HG03139 (cell line): ENCODE results near the gene CKM.
"Not testable (repeated sequence)": the region's sequence is repeated elsewhere in the genome, so short reads cannot be mapped to it uniquely, and the experiment has no call there.

Source experiments
- ATAC-seq: cut with Tn5 transposase; IDR thresholded peaks from one replicate; pipeline ENCODE4 v1.9.1; 2021; ENCODE audit not compliant: unreplicated experiment

CKM gene

DNA sequence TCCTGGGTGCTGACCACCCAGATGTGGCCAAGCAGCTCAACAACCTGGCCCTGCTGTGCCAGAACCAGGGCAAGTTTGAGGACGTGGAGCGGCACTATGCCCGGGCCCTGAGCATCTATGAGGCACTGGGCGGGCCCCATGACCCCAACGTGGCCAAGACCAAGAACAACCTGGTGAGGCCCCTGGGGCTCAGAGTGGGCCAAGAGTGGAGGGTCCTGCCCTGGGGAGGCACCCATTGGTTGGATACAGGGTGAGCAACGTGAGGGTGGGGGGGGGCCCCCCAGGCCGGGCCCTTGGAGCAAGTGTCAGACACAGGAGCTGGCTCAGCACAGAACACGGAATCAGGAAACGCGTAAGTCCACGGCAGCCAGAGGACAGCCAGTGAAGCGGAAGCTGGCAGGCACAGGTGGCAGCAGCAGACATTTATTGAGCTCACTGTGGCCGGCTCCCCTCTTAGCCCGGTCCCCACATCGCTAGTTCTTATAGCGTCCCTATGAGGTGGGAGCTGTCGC lies 26.8 kb upstream of the CKM start:
- ATAC-seq = no peak

DNA sequence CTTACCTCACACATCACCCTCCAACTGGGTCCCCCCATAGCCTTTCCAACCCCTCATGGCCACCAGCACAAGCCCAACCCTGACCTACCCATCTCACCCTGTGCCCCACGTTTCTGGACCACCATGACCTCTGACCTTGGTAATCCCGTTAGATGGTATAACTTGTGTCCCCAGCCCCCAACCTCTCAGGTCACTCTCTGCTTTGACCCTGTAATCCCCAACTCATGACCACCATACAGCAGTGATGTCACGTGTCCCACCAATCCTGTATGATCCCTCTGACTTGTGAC lies 26.4 kb upstream of the CKM start:
- no peak for ATAC-seq

DNA sequence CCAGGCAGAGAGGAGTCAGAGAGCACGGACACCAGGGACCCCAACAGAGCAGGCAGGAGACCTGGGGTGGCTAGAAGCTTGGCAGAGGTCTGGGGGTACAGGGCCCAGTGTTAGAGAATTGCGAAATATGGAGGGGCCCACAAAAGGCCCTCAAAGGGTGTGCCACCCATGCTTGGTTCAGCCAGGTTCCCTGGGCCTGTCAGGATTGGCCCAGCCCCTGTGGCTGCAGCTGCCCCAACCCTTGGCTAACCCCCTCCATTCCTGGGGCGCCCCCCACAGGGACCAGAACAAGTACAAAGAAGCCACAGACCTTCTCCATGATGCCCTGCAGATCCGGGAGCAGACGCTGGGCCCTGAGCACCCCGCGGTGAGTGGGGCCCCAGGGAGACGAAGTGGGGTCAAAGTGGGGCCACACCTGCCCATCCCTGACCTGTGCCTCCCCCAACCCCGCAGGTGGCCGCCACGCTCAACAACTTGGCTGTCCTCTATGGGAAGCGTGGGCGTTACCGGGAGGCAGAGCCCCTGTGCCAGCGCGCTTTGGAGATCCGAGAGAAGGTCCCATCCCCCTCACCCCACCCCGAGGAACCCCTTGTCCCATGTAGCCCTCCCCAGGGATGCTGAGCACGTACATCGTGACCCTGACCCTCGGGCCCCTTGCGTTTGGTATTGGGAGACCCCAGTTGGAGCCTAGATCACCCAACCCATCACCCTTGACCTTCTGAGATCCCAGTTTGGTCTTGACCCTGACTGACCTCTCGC lies 25.9 kb upstream of the CKM start:
- ATAC-seq = no peak

DNA sequence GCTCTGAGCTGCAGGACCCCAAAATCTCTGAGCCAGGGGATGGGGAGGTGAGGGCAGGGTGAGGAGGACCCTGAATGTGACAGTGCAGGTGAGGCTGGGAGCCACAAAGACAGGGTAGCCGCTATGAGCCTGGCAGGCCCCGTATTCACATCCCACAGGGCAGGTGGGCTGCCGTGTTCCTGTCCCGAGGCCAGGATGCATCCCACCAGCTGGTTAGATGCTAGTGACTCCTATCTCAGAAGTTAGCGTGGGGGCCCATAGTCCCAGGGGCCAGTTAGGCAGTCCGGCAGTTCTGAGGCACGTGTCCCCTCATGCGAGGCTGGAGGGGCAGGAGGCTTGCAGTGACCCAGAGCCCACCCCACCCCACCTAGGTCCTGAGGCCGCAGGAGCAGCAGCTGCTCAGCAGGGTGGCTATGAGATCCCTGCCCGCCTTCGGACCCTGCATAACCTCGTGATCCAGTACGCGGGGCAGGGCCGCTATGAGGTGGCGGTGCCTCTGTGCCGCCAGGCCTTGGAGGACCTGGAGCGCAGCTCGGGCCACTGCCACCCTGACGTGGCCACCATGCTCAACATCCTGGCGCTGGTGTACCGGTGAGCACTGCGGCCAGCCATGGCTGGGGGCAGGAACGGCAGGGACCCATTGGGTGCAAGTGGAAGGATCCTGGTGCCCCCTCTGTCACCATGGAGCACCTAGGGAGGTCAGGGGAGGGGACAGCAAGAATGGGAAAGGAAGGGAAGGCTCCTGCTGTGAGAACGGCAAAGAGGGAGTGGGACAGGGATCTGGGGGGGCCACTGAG lies 25.1 kb upstream of the CKM start:
- no peak for ATAC-seq

DNA sequence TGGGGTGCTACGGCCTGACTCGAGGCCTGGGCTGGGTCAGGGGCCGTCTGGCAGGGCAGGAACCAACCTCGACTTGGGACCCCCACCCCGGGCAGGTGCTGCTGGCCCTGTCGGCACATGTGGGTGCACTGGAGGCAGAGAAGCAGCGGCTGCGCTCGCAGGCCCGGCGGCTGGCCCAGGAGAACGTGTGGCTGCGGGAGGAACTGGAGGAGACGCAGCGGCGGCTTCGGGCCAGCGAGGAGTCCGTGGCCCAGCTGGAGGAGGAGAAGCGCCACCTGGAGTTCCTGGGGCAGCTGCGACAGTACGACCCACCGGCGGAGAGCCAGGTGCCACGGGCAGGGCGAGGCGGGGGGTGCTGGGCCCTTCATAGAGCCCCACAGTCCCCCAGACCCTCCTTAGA lies 23.8 kb upstream of the CKM start:
- ATAC-seq = no peak

DNA sequence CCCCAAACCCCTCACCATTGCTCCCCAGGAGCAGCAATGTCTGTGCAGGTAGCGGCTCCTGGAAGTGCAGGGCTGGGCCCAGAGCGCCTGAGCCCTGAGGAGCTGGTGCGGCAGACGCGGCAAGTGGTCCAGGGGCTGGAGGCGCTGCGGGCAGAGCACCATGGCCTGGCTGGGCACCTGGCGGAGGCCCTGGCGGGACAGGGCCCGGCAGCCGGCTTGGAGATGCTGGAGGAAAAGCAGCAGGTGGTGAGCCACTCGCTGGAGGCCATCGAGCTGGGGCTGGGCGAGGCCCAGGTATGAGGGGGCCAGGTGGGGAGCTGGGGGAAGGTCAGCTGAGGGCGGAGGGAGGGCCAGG lies 22.8 kb upstream of the CKM start:
- ATAC-seq = no peak

DNA sequence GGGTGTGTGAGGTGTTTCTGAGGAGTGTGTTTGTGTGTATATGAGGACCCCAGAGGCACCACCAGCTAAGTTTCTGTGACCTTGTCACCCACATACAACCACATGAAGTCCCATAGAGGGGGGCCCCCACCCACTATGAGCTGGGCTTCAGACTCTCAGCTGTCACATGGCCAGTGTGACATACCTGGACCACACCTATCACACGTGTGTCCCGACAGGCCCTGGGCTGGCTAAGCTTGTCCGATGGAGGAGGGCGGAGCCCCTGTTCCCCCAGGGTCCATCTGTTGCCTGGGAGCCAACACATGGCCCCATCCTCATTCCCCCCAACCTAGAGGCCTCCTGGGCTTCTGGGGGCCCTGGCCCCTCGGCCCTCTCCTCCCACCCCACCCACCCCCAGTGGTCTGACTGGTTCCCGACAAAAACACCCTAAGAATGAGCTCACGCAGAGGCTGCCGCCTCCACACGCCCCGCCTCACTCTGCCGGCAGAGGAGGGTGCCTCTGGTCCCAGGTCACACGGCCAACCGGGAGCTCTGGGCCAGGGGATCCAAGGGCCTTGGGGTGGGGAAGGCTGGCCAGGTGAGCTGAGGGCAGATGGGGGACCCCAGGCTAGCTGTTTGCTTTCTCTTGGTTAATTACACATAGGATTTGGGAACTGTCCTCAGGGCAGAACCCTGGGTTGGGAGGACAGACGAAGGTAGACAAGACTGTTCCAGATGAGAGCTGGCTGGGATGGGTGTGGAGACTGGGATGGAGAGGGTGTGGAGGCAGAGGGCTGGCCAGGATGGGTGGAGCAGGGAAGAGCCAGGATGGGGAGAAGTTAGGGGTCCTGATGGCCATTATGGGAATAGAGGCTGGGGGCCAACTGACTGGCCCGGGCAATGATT lies 22.2 kb upstream of the CKM start:
- no peak for ATAC-seq

DNA sequence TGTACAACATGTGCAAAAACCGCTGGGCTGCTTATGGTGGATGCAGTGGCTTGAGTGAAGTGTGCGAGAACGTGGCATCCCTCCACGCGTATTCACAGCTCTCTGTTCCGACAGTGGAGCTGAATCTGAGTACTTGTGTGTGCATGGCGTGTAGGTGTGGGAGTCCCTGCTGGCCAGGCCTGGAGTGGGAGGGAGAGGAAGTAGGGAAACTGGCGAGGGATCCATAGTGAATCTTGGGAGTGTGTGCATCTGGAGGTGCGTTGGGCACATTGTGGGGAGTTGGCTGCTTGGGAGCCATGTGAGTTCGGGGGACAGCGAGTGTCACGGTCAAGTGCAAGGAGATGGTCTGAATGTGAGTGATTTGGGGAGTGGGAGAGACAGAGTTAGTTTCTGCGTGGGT lies 20.2 kb upstream of the CKM start:
- ATAC-seq = no peak

DNA sequence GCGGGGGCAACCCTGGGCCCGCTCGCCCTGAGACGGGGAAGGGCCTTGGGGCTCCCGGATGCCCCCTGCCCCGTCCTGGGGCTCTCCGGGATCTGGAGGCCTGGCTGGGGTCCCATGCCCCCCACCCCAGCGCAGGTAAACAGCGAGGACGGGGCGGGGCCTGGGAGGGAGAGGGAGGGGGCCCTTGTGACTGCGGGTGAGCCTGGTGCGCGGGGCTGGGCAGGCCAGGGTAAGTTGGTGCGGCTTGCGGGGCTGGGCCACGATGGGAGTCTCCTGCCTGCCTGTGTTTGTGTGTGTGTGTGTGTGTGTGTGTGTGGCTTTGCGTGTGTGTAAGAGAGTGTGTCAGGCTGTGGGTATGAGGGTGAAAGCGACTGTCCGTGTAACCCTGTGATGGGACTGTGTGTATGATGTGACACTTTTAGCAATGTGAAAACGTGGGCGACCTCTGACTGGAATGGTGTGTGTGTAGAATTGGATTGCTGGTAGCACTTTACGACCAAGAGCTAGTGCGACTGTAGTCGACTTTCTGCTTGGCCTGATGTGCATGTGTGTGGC lies 18.3 kb upstream of the CKM start:
- ATAC-seq = no peak

DNA sequence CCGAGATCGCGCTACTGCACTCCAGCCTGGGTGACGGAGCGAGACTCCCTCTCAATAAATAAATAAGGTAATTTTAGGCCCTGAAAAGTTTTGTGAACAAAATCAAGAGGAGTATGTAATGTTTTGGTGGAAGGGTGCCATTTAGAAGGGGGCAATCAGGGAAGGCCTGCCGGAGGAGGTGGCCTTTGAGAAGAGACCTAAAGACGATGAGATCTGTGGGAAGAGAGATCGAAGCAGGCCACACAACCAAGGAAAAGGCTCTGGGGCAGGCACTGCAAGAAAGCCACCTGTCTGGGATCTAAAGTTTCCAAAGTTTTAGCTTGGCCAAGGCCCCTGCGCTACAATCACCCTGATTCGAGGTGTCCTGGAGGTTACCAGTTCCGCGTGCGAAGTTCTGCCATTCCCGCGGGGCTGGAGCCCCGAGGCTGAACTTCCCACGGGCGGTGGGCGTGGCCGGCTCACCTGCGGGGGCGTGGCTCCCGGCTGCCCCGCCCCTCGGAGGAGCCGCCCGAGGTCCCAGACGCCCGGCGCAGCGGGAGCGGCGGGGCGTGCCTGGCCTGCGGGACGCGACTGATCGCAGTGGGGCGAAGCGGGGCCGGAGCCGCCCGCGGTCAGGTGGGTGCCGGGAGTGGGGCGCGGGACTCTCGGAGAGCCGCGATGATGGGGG lies 17.7 kb upstream of the CKM start, which contains the start of gene KLC3:
KLC3 (plus strand) TSS at position 519 of the 667 bp plus-strand sequence. CDS start 4,792 bp downstream, outside the sequence.
- no peak for ATAC-seq

DNA sequence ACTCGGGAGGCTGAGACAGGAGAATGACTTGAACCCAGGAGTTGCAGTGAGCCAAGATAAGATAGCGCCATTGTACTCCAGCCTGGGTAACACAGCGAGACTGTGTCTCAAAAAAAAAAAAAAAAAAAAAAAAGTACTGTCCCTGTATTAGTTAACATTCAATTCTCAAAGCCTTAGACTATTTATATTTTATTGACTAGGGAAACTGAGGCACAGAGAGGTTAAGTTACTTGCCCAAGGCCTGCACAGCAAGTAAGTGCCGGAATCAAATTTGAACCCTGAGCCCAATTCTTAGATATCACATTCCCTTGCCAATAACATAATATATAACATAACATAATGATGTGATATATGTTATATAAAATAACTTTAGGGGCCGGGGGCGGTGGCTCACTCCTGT lies 17.0 kb upstream of the CKM start:
- ATAC-seq = no peak

DNA sequence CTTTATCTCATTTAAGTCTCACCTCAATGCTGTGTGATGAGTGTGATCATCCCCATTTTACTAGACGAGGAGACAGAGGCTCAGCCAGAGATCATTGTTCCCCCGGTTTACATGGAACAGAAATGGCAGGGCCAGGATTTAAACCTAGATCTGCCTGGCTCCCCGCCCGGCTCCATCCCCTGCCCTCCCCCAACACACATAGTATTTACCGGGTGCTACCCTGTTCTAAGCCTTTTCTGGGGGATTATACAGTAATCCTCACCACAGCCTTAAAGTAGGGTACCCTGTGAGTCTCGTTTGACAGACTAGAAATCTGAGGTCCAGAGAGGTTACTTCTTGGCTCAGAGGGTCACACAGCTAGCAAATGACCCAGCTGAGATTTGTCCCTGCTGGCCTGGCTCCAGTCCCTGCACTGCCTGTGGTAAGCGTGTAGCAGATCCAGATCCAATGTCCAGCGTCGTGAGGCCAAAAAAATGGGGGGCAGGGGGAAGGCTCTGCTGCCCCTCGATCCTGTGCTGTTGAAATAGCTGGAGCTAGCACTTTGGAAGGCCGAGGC lies 14.1 kb upstream of the CKM start:
- no peak for ATAC-seq

DNA sequence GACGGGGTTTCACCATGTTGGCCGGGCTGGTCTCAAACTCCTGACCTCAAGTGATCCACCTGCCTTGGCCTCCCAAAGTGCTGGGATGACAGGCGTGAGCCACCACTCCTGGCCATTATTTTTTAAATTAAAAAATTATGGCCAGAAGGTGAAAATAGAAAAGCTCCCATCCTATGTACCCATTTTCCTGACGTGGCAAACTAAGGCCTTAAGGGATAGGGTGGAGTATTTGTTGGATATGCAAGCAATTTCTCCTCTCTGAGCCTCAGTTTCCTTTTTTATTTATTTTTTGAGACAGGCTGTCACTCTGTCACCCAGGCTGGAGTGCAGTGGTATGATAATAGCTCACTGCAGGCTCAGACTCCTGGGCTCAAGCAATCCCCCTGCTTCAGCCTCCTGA lies 12.2 kb upstream of the CKM start:
- not testable (repeated sequence) for ATAC-seq

DNA sequence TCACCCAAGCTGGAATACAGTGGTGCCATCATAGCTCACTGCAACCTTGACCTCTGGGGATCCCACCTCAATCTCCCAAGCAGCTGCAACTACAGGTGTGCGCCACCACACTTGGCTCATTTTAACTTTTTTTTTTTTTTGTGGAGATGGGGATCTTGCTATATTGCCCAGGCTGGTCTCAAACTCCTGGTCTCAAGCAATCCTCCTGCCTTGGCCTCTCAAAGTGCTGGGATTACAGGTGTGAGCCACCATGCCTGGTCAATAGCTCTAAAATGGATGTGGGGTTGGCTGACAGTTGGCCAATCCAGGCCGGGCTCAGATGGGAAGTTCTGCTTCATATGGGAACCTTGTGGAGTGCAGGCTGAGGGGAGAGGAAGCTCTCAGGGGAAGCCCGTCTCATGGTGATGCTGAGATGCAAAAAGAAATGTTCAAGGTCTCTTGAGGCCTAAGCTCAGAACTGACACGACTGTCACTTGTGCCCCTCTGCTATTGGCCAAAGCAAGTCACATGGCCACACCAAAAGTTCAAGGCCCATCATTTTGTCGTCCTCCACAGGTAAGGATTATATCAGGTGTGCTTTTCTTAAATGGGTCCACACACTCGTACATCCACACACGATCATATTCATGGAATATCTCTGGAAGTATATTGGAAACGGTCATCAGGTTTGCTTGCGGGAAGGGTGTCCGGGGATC lies 11.1 kb upstream of the CKM start:
- no peak for ATAC-seq

DNA sequence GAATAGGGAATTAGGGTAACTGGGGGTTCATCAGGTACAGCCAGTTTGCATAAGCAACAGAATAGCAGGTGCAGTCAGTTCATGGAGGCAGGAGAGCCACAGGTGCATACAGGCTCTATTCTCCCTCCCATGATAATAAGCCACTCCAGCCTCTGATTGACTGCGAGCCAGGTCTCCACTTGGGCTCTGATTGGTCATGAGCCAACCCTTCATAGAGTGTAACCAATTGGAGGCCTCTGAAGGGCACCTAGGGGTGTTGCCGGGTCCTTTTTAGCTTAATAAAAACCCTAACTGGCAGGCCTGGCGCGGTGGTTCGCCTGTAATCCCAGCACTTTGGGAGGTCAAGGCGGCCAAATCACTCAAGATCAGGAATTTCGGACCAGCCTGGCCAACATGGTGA lies 8.7 kb upstream of the CKM start:
- ATAC-seq = no peak

DNA sequence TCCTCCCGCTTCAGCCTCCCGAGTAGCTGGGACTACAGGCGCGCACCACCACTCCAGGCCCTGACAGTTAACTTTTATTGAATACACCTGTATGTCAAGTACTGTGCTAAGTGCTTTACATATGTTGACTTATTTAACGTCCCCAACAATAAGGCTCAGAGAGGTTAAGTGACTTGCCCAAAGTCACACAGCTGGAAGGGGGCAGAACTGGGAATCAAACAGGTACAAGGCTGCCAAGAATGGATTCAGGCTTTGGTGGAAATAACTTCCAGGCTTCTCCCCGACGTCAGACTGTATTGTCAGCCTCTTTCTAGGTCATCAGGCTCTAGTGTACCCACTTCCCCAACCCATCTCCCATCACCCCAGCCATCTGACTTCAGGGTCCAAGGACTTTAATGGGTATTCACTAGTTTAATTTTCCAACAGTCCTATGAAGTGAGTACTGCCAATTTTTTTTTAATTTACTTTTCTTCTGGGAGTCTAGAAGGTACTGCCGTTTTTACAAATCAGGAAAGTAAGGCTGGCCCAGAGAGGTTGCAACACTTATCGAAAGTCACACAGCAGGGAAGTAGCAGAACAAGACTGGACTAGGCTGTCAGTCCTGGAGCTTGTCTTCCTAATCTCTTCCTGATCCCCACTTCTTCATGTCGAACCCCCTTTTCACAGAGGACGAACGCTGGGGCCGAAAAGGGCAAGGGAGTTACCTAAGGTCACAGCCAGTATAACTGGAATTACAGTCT lies 4.9 kb upstream of the CKM start:
- no peak for ATAC-seq

DNA sequence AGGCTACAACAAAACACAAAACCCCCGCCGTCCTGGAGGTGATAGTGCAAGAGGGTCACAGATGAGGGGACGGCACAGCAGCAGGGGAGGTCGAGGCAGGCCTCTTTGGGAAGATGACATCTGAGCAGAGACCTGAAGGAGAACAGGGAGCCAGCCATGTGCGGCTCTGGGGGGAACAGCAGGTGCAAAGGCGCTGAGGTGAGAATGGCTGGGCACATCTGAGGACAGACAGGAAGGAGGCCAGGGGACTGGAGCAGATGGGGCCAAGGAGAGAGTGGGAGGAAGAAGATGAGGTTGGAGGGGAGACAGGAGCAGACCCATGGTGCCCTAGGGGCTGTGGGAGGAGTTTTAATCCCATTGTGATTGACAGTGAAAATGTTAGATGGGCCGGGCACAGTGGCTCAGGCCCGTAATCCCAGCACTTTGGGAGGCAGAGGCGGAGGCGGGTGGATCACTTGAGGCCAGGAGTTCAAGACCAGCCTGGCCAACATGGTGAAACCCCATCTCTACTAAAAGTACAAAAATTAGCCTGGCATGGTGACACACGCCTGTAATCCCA lies 1.8 kb upstream of the CKM start:
- no peak for ATAC-seq

DNA sequence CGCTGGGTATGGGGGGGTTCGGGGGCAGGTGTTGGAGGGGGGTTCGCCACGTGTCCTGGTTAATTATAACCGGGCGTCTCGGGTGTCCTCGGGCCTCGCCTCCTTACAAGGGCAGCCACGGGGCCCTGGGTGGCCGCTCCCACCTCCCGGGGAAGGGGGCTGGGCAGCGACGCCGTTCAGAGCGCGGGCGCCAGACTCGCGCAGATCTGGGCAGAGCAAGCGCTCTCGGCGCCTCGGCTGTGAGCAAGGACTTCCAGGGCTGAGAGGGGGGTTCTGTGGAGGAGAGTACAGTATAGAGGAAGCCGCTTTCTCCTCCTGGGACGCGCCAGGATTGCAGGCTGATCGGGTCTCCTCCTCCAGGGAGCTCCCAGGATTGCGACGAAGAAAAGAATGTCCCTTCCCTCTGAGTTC lies 1.0 kb upstream of the CKM start:
- no peak for ATAC-seq

DNA sequence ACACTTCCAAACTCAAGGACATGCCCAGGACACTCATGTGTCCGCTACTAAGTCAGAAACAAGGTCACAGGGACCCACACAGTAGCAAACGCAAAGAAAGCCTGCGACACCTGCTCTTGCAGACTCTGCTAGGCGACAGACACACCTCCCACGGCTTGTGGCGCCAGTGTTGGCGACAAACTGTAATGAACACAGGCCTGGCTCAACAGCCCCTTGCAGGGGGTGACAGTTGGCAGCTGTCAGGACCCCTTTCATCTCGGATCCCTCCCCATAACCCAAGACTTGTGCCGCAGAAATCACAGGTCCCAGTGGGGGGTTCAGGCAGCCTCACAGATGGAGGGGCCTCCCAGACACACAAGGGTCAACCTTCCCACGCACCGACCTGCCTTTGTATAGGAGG lies 364 bp downstream of the CKM start:
- no peak for ATAC-seq
